GM19025 (cell line): ENCODE measurements around the gene FBXW7.

Source experiments
- ATAC-seq: cut with Tn5 transposase; IDR thresholded peaks from one replicate; pipeline ENCODE4 v1.9.1; 2021; ENCODE audit warnings: mild to moderate bottlenecking, low read depth, moderate library complexity; ENCODE audit not compliant: unreplicated experiment

Gene FBXW7

DNA sequence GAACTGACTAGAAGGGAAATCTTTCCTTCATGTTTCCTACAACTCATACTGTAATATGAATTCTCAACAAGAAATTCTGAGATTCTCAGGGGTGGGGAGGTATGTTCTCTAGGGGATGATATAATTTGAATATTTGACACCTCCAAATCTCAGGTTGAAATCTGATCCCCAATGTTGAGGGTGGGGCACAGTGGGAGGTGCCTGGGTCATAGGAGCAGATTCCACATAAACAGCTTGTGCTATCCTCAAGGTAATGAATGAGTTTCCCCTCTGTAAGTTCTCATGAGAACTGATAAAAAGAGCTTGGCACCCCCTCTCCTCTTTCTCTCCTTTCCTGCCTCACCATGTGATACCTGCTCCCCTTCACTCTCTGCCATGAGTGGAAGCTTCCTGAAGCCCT is 21.5 kb downstream of the FBXW7 start:
- ATAC-seq = no peak

DNA sequence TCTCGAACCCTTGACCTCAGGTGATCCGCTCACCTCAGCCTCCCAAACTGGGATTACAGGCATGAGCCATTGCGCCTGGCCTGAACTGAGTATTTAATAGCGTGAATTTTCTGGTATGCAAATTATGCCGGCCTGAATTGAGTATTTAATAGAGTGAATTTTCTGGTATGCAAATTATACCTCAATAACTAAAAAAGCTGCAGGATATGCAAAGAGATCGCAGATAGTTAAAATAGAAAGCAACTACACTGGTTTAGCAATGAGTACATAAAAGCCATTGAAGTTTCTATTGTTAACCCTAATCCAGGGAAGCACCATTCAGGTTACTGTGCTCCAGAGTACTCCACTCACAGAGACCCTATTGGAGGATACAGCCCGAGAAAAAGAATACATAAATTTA is 22.8 kb downstream of the FBXW7 start:
- ATAC-seq = no peak

DNA sequence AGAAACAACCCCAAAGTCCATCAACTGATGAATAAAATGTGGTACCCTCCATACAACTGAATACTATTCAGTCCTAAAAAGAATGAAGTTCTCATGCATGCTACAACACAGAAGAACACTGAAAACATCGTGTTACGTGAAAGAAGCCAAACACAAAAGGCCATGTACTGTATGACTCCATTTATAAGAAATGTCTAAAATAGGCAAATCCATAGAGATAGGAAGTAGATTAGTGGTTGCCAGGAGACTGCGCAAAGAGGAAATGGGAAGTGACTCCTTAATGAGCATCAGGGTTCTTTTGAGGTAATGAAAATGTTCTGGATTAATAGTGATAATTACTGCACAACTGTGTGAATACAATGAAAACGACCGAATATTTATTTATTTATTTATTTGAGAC is 23.4 kb downstream of the FBXW7 start:
- ATAC-seq = no peak

DNA sequence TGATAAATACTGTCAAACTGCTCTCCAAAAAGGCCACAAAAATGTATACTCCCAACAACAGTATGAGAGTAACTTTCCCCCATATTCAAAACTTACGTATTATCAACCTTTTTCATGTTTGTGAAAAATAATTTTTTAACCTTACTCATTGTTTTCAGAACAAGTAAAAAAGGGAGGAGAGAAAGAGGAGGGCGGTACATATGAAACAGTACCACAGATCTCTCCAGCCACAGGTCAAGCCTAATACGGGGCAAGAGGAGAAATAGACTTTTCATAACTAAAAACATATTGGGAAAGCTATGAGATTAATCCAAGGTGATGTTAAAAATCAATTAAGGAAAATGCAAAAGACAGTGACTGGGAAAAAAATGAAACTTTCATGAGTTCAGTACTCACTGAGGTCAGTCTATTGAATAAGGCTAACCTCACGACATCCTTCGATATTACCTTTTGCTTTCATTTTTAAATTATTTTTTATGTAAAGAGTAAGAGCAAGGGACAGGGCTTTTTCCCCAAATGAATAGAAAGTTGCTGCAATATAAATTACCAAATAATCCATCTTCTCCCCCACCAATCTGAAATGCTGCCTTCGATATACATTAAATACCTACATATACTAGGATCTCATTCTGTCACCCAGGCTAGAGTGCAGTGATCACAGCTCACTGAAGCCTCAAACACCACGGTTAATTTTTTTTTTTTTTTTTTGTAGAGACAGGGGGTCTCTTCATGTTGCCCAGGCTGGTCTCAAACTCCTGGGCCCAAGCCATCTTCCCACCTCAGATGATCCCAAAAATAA is 25.3 kb downstream of the FBXW7 start:
- ATAC-seq = peak; percentile 49

DNA sequence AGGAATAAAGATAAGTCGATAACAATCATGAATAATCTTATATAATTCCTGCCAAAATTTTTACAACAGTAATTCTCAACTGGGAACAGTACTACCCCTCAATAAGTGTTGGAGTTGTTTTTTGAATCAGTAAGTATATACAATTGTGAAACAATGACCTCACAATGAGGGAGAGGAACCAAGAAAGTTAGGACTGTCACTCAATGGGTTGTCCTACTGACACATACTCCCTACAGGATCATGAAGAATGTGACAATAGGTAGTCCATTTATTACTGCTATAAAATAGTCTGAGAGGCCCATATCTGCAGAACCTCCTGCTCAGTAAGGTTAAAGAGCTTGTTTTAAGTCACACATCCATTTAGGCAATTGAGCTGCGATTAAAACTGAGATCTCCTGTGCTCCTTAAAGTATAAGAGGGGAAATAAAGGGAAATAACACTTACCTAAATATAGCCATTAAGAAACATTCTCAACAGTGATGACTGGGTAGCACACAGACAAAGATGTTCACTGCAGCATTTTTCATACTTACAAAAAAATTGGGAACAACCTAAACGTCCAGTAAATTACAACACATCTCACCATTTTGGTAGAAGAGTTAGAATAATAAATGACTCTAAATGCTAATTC is 26.2 kb downstream of the FBXW7 start:
- no peak for ATAC-seq

DNA sequence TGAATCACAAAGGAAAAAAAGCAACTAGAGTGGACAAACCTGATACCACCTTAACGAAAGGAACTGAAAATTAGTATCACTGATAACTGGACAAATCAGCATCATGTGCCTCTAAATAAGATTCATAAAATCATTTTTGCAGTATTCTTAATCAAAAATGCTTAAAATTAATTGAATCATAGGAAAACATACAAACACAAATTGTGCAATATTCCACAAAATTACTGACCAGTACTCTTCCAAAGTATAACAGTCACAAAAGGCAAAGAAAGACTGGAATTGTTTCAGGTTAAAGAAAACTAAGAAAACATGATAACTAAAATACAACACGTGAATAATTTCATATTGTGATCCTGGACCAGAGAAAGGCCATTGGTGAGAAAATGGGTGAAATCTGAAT is 27.1 kb downstream of the FBXW7 start:
- no peak for ATAC-seq

DNA sequence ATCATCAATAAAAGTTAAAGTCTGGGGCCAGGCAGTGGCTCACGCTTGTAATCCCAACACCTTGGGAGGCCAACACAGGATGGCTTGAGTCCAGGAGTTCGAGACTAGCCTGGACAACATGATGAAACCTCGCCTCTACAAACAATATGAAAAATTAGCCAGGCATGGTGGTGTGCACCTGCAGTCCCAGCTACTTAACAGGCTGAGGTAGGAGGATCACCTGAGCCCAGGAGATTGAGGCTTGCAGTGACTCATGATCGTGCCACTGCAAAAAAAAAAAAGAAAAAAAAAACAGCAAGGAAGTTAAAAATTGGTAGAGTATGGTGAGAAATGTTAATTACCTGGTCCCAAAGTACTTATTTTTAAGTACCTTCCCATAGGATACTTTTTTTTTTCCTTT is 27.5 kb downstream of the FBXW7 start:
- no peak for ATAC-seq

DNA sequence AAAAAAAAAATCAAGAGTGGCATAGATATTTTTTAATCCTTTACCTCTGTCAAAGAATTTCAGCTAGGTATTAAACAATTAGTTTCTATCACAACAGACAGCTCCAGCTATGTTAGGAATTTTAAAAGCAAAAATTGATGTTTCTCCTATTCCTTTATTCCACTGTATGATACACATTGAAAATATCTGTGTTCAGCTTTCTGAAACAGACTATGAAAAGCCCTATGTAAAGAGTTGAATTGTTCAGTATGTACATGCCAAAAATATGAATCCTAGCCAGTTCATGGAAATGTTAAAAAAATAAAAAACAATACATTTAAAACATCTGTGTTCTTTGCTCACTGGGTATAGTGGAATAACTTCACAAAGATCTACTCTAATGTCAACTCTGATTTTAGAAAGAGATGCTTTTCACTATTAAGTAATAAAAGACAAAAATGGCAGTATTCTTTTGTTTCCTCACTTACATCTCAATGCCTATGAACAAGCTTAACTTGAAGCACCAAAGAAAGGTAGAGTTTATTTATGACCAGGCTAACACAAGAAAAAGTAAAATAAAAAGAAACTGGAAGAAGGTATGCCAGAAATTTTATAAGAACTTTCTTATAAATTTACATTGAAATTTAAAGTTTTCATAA is 32.1 kb downstream of the FBXW7 start:
- no peak for ATAC-seq

DNA sequence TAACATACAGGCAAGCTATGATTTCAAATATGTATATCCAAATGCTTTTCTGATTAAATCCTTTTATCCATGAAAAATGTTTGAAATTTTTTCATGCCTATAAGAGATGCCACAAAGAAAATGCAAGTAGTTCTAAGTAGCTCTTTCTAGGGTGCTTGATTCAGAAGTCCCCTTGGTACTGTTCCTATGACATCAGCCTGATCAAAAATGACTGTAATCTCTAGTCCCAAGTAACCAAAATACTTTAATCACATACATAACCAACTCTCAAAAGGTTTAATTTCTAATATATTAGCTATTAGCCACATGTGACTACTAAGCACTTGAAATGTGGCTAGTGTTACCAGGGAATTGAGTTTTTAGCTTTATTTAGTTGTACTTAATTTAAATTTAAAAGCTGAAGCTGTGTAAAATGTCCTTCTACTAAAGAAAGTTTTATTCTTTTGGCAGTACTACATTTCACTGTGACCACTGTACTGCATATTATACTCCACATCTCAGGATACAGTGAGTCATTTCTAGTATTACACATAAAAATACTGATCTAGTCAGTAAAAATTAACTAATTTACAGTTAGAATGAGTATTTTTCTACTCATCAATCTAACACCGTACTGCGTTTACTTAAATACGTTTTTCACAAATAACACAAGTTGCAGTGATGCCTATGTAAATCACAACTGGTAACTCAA is 33.9 kb downstream of the FBXW7 start:
- peak; percentile 42 for ATAC-seq

DNA sequence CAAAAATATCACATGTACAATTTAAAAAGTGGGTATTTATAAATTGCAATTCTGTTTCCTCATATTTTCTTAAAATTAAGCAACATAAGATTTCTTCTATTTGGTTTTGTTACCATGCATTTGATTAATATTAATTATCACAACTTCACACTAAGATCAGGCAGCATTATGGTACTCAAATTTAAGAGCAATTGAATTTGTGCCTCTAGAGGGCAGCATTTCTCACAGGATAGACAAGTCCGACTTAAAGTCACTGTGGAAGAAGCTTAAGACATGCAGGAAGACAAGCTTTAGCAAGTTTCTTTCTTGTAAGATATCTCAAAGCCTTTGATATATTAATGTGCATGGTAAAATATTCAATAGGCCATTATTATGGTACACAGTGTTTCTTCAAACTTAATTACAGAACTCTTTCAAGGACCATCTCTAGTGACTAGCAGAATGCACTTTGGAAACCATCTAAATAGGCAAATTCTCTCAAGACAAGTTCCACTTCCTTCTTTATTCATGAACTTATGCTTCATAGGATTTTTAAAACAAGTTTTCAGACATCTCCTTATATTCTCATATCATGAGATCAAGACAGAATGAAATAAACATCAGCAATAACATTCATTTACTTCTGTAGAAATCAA is 35.0 kb downstream of the FBXW7 start:
- ATAC-seq = peak; percentile 50

DNA sequence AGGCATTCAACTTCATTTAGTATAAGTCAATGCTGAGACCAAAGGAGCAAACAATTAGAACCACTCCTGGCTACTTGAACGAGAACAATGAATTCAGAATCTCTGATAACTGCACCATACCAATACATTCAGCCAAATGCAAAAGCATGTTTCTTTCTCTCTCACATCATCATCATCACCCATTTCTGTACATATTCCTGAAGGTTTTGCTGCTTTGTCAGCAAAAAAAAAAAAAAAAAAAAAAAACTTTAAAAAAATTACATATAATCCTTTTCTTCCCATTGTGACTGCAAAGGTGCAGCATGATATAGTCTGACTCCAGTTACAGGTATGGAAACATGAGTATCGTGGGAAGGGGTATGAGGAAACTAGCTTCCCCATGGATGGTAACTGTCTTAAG is 35.6 kb downstream of the FBXW7 start:
- ATAC-seq = no peak

DNA sequence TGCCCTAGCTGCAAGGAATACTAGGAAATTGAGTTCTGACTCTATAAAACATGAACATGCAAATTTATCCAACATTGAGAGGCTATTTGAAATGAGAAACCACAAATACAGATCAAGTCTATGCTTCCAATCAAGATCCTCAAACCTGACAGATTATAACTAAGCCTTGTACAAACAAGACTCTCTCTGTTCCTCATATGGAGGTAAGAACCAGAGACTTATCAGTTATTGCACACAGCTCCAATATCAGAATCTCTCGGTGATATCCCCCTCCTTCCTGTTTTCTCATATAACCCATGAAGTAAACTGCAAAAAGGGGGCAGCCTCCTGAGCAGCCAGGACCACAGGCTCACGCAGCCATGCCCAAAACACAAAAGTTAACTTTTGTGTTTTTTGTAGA is 36.5 kb downstream of the FBXW7 start:
- ATAC-seq = no peak

DNA sequence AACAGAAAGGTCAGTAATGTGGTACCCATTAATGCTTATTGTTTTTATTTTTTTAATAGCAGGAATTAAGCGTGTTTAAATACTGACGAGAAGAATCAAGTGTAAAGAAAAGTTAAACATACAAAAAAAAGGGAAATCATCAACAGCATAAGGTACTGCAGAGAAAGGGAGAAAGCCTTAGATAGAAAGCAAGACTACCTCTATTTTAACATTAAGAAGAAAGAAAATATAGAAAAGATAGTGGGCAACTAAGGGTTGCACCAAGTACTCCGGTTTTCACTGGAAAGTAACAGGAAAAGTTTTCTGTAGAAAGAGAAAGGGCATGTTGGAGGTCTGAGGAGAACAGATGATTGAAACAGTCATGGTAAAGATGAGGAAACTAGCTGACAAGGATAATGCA is 41.9 kb downstream of the FBXW7 start:
- ATAC-seq = no peak

DNA sequence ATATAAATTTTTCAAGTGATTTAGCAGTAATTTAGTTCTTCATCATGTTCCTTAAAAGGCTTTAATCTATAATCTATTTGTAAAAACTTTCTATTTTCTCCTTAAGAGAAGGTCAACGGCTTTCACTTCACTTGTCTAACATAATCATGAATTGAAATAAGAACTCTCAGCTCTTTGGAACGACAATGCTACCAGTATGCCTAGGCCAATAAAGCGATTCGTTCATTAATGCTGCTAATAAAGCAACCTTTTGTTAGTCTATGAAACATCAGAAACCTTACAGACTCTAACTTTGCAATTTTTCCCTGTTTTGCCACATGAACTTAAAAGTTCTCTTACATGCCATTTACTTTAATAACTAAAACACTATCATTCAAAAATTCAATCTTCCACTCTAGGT is 47.6 kb downstream of the FBXW7 start:
- ATAC-seq = no peak

DNA sequence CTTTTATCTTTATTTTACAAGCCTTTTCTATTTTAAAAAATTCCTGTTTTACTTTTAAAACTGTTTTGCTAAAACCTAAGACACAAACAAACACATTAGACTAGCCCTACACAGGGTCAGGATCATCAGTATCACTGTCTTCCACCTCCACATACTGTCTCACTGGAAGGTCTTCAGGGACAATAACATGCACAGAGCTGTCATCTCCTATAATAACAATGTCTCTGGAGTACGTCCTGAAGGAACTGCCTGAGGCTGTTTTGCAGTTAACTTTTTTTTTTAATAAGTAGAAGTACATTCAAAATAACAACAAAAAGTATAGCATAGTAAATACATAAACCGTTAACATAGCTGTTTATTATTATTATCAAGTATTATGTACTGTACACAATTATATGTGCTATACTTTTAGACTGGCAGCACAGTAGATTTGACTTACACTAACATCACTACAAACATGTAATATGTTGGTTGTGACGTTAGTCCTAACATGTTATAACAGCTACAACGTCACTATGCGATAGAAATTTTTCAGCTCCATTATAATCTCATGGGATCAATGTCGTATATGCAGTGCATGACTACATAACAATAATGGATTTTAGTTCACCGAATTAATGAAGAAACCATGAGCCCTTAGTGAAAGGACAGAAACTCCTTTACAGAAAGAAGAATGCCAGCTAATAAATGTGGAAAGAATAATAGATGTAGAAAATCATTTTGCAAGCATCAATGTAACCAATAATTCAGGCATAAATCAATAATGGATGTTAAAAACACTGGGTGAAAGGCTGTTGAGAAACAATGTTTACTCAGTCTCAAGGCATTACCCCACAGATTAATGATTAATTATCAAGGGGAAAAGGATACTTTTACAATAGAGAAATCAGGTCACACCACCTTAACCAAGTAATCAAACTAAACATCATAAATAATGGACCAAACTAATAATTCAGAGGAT is 49.2 kb downstream of the FBXW7 start:
- no peak for ATAC-seq

DNA sequence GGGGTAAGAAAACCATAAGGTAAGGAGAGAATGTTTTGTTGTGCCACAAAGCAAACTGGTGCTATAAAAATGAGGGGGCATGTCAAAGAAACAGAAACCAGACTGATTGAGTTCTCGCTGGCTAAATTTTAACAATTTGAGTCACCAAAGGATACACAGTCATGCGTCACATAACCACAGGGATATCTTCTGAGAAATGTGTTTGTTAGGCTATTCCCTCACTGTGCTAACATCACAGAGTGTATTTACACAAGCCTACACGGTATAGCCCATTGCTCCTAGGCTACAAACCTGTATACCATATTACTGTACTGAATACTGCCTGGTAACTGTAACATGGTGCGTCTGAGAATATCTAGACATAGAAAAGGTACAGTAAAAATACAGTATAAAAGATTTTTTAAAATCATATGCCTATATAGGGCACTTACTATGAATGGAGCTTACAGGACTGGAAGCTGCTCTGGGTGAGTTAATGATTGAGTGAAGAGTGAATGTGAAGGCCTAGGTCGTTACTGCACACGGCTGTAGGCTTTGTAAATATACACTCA is 50.1 kb downstream of the FBXW7 start:
- ATAC-seq = peak; percentile 98

DNA sequence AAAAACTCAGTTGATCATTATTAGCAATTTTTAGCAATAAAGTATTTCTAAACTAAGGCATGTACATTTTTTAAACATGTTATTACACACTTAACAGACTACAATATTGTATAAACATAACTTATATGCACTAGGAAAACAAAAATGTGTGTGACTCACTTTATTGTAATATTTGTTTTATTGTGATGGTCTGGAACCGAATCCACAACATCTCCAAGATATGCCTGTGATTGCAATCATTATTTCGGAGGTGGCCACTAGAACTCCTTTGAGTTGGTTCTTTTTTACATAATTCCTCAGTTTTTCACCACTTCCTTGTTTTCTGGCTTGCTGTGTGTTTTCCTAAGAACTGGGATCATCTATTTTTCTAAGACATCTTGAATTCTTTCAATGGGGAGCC is 53.7 kb downstream of the FBXW7 start:
- no peak for ATAC-seq

DNA sequence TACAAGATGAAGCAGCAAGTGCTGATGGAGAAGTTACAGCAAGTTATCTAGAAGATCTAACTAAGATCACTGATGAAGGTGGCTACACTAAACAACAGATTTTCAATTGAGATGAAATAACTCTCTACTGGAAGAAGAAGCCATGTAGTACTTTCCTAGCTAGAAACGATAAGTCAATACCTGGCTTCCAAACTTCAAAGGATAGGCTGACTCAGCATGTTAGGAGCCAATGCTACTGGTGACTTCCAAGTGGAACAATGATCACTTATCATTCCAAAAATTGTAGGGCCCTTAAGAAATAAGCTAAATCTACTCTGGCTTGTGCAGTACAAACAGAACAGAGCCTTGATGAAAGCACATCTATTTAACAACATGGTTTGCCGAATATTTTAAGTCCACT is 55.0 kb downstream of the FBXW7 start:
- no peak for ATAC-seq

DNA sequence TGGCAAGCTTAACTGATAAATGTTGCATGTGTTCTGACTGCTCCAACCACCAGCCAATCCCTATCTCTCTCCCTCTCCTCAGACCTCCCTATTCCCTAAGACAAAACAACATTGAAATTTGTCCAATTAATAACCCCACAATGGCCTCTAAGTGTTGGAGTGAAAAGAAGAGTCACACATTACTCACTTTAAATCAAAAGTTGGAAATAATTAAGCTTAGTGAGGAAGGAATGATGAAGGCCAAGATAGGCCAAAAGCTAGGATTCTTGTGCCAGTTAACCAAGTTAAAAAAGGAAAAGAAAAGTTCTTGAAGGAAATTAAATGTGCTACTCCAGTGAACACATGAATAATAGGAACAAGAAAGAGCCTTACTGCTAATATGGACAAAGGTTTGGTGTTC is 55.6 kb downstream of the FBXW7 start:
- no peak for ATAC-seq
